ENCODE measurements around the gene ZC3H7A. TPM values are rescaled to one million over a fixed set of nuclear protein-coding genes. Genes with fewer than 3 reads are reported as not detected.
A peak's percentile ranks its signal among the peaks of the same experiment; 100 is the strongest.
"Not testable (repeated sequence)": the region's sequence is repeated elsewhere in the genome, so short reads cannot be mapped to it uniquely, and the experiment has no call there.

The ZC3H7A gene
- total RNA-seq, 1 experiment from 2014 or later, result 19.4 TPM

- no peak for DNase-seq (ENCODE audit: low spot score)
These were observed 2.7 kb upstream of the ZC3H7A start for GRCh38 chr16:11799509-11800381.

- no peak for DNase-seq (ENCODE audit: low spot score)
These were observed 1.9 kb upstream of the ZC3H7A start for GRCh38 chr16:11799017-11799381.

- no peak for DNase-seq (ENCODE audit: low spot score)
These were observed 870 bp upstream of the ZC3H7A start for GRCh38 chr16:11797957-11798299.

- no peak for DNase-seq (ENCODE audit: low spot score)
These were observed 562 bp downstream of the ZC3H7A start for GRCh38 chr16:11796227-11797165.

GRCh38 chr16:11795887-11796226, 1.2 kb downstream of the ZC3H7A start:
- DNase-seq (ENCODE audit: low spot score), result no peak

GRCh38 chr16:11794996-11795886, 1.8 kb downstream of the ZC3H7A start:
- no peak for DNase-seq (ENCODE audit: low spot score)

GRCh38 chr16:11794447-11794846, 2.6 kb downstream of the ZC3H7A start:
- no peak for DNase-seq (ENCODE audit: low spot score)

- DNase-seq (ENCODE audit: low spot score), result no peak
These were observed 3.2 kb downstream of the ZC3H7A start for GRCh38 chr16:11793840-11794239.

GRCh38 chr16:11792410-11793241, 4.4 kb downstream of the ZC3H7A start:
- no peak for DNase-seq (ENCODE audit: low spot score)

- DNase-seq (ENCODE audit: low spot score), result no peak
These were observed 5.8 kb downstream of the ZC3H7A start for GRCh38 chr16:11791144-11791828.

- DNase-seq (ENCODE audit: low spot score), result no peak
These were observed 8.1 kb downstream of the ZC3H7A start for GRCh38 chr16:11788914-11789313.

- DNase-seq (ENCODE audit: low spot score), result not testable (repeated sequence)
These were observed 12.0 kb downstream of the ZC3H7A start for GRCh38 chr16:11784980-11785599.

GRCh38 chr16:11784381-11784780, 12.7 kb downstream of the ZC3H7A start:
- DNase-seq (ENCODE audit: low spot score), result not testable (repeated sequence)

- DNase-seq (ENCODE audit: low spot score), result no peak
These were observed 13.1 kb downstream of the ZC3H7A start for GRCh38 chr16:11784038-11784369.

GRCh38 chr16:11783319-11784037, 13.6 kb downstream of the ZC3H7A start:
- DNase-seq (ENCODE audit: low spot score), result peak; percentile 21

- DNase-seq (ENCODE audit: low spot score), result no peak
These were observed 15.3 kb downstream of the ZC3H7A start for GRCh38 chr16:11781773-11782172.

- DNase-seq (ENCODE audit: low spot score), result no peak
These were observed 15.9 kb downstream of the ZC3H7A start for GRCh38 chr16:11780991-11781680.

GRCh38 chr16:11779074-11779473, 18.0 kb downstream of the ZC3H7A start:
- no peak for DNase-seq (ENCODE audit: low spot score)

All from H4 (cell line).